Sigmoid colon (tissue), 4 donors: Measurements from ENCODE around the gene ABCB6.

ENCODE experiments used
- POLR2A ChIP-seq, 2 donors: fragments of 450-650 bp; IDR thresholded peaks; one replicate each; pipeline ENCODE4 v1.6.1; 2016; ENCODE audit warnings: antibody characterized with exemption in 2 of 2, mild to moderate bottlenecking in 2 of 2, moderate library complexity in 2 of 2
- POLR2AphosphoS5 ChIP-seq, 4 donors: sonication (generic); formaldehyde crosslinking; IDR thresholded peaks; one replicate each; pipeline ENCODE4 v1.6.1; 2017; ENCODE audit warnings: antibody characterized with exemption in 4 of 4
- TF ChIP-seq, protein P1 (sequence below), 4 experiments: fragments of 450-650 bp in 3 of 4; fragments of 200-600 bp in 1 of 4; IDR thresholded peaks; one replicate each; pipeline ENCODE4 v1.5.1; 2016 to 2019; ENCODE audit warnings: antibody characterized with exemption in 4 of 4, mild to moderate bottlenecking in 3 of 4, moderate library complexity in 2 of 4

- TF ChIP-seq, protein P1, sequence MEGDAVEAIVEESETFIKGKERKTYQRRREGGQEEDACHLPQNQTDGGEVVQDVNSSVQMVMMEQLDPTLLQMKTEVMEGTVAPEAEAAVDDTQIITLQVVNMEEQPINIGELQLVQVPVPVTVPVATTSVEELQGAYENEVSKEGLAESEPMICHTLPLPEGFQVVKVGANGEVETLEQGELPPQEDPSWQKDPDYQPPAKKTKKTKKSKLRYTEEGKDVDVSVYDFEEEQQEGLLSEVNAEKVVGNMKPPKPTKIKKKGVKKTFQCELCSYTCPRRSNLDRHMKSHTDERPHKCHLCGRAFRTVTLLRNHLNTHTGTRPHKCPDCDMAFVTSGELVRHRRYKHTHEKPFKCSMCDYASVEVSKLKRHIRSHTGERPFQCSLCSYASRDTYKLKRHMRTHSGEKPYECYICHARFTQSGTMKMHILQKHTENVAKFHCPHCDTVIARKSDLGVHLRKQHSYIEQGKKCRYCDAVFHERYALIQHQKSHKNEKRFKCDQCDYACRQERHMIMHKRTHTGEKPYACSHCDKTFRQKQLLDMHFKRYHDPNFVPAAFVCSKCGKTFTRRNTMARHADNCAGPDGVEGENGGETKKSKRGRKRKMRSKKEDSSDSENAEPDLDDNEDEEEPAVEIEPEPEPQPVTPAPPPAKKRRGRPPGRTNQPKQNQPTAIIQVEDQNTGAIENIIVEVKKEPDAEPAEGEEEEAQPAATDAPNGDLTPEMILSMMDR (IDR thresholded peaks at IDR 0.05): no peak
- TF ChIP-seq POLR2AphosphoS5 (IDR thresholded peaks at IDR 0.05) (peak; percentile 51 to 76 (median 68)), POLR2A (IDR thresholded peaks at IDR 0.05) (no peak)
Observed at GRCh38 chr2:219249203-219249980, 30.6 kb upstream of the ABCB6 start.
